SK-N-SH (cell line): ENCODE data around the gene ROR2.

ENCODE experiments used
- CHD2 ChIP-seq: fragments of 150-350 bp; IDR thresholded peaks from 2 replicates; pipeline ENCODE4 v1.6.1; 2018; ENCODE audit warnings: low read length; ENCODE audit not compliant: partially characterized antibody
- CTCF ChIP-seq: fragments of 200-600 bp; sonication (generic); IDR thresholded peaks from 2 replicates; pipeline ENCODE4 v1.6.1; 2017; ENCODE audit warnings: antibody characterized with exemption, mild to moderate bottlenecking, moderate library complexity
- EP300 ChIP-seq, 2 experiments: IDR thresholded peaks; 2 replicates each; pipeline versions ENCODE4 v1.4.0 to v1.6.1; 2012; ENCODE audit warnings: borderline replicate concordance in 1 of 2, low read depth in 1 of 2, low read length in 1 of 2
- EZH2phosphoT487 ChIP-seq: fragments of 200-600 bp; sonication (generic); IDR thresholded peaks from 2 replicates; pipeline ENCODE4 v1.6.1; 2017; ENCODE audit warnings: low read depth, mixed run types, mild to moderate bottlenecking, antibody characterized with exemption, moderate library complexity, borderline replicate concordance
- MAX ChIP-seq: IDR thresholded peaks from 2 replicates; pipeline ENCODE4 v1.4.0; 2012; ENCODE audit warnings: low read depth
- POLR2AphosphoS5 ChIP-seq: IDR thresholded peaks from 2 replicates; pipeline ENCODE4 v1.6.1; 2012; ENCODE audit warnings: low read depth, low read length
- REST ChIP-seq: IDR thresholded peaks from 2 replicates; pipeline ENCODE4 v1.6.1; 2012; ENCODE audit warnings: mild to moderate bottlenecking, low read depth, low read length, moderate library complexity

GRCh38 chr9:91680106-91680505 lies 269.9 kb downstream of the ROR2 start:
- no peak for TF ChIP-seq EZH2phosphoT487
- TF ChIP-seq POLR2AphosphoS5, result no peak
- TF ChIP-seq CTCF, result no peak
- TF ChIP-seq REST, result no peak
- TF ChIP-seq MAX, result no peak
- TF ChIP-seq EP300 (IDR thresholded peaks at IDR 0.05; ENCODE audit: borderline replicate concordance in 1 of 2, low read depth in 1 of 2, low read length in 1 of 2), result no peak
- no peak for TF ChIP-seq CHD2
